Ishikawa (cell line): ENCODE results near the gene KBTBD13.

Source experiments
- CEBPB ChIP-seq: IDR thresholded peaks from 2 replicates; pipeline ENCODE4 v1.6.1; 2012
- CREB1 ChIP-seq: IDR thresholded peaks from 2 replicates; pipeline ENCODE4 v1.6.1; 2012; ENCODE audit warnings: low read depth
- EGR1 ChIP-seq: IDR thresholded peaks from 2 replicates; pipeline ENCODE4 v1.6.1; 2012
- EP300 ChIP-seq: IDR thresholded peaks from 2 replicates; pipeline ENCODE4 v1.6.1; 2012; ENCODE audit warnings: borderline replicate concordance
- FOXM1 ChIP-seq: IDR thresholded peaks from 2 replicates; pipeline ENCODE4 v1.6.1; 2012; ENCODE audit warnings: low read depth, borderline replicate concordance
- NFIC ChIP-seq: IDR thresholded peaks from 2 replicates; pipeline ENCODE4 v1.6.1; 2012
- RAD21 ChIP-seq: IDR thresholded peaks from 2 replicates; pipeline ENCODE4 v1.6.1; 2012; ENCODE audit warnings: low read depth
- TAF1 ChIP-seq: IDR thresholded peaks from 2 replicates; pipeline ENCODE4 v1.6.1; 2012; ENCODE audit warnings: low read depth, mild to moderate bottlenecking
- TCF12 ChIP-seq: IDR thresholded peaks from 2 replicates; pipeline ENCODE4 v1.6.1; 2012; ENCODE audit warnings: low read depth
- TEAD4 ChIP-seq: IDR thresholded peaks from 2 replicates; pipeline ENCODE4 v1.6.1; 2012
- YY1 ChIP-seq: IDR thresholded peaks from 2 replicates; pipeline ENCODE4 v1.6.1; 2012; ENCODE audit warnings: low read depth
- ZBTB7A ChIP-seq: IDR thresholded peaks from 2 replicates; pipeline ENCODE4 v1.6.1; 2012; ENCODE audit warnings: low read depth
- TF ChIP-seq, protein P1 (sequence below): IDR thresholded peaks from 2 replicates; pipeline ENCODE4 v1.6.1; 2012
- TF ChIP-seq, protein P2 (sequence below): IDR thresholded peaks from 2 replicates; pipeline ENCODE4 v1.6.1; 2012; ENCODE audit warnings: low read depth, mild to moderate bottlenecking
- TF ChIP-seq, protein P3 (sequence below): IDR thresholded peaks from 2 replicates; pipeline ENCODE4 v1.6.1; 2012

The KBTBD13 gene

DNA sequence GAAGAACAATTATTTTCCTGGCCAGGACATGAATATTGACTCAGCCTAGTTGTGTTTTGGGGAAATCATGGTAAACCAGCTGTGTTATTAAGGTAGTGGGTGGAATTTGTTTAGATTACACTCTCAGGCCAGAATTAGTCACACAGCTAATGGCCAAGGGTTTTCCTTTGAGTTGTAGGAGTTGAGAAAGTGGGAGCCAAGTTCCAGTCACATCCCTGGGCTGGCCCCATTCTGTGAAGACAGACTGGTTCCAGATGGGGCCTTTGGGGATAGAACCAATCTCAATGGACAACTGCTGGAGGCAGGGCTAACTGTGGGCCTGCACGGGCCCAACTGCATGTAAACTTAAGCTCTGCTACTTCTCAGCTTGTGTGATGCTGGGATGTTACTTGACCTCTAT is 7.4 kb upstream of the KBTBD13 start:
- TF ChIP-seq EGR1 (no peak), TEAD4 (no peak), NFIC (no peak), EP300 (no peak)
- TF ChIP-seq, protein P1, sequence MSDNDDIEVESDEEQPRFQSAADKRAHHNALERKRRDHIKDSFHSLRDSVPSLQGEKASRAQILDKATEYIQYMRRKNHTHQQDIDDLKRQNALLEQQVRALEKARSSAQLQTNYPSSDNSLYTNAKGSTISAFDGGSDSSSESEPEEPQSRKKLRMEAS = no peak

DNA sequence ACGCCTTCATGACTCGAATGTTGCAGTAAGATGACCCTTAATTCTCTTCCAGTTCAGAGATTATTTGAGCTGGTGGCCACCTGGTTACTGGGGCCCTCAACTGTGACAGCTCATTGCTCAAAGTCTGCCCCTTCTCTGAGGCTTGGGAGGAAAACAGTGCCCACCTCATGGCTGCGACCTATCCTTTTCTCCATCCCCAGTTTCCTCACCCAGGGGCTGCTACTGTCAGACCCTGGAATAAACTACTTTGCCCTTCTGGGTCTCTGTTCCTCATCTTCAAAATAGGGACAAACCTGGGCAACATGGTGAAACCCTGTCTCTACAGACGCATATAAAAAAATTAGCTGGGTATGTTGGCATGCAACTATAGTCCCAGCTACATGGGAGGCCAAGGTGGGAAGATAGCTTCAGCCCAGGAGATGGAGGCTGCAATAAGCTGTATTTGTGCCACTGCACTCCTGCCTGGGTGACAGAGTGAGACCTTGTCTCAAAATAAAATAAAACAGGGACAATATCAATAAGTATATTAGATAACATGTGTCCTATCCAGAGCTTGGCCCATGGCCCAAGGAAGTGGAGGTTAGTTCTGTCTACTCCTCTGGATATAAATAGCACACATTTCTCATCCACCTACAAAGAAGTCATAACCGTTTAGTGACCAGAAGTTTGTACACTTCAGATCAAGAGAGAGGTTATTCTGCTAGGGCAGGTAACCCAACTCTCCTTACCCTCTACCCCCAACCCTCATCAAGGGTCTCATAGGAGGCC is 6.6 kb upstream of the KBTBD13 start:
- TF ChIP-seq NFIC (no peak), ZBTB7A (no peak), TCF12 (no peak), FOXM1 (no peak), TEAD4 (no peak), CEBPB (no peak), EP300 (no peak), EGR1 (no peak), CREB1 (no peak), TAF1 (no peak), YY1 (no peak), RAD21 (no peak)
- TF ChIP-seq, protein P1 = no peak
- TF ChIP-seq, protein P2, sequence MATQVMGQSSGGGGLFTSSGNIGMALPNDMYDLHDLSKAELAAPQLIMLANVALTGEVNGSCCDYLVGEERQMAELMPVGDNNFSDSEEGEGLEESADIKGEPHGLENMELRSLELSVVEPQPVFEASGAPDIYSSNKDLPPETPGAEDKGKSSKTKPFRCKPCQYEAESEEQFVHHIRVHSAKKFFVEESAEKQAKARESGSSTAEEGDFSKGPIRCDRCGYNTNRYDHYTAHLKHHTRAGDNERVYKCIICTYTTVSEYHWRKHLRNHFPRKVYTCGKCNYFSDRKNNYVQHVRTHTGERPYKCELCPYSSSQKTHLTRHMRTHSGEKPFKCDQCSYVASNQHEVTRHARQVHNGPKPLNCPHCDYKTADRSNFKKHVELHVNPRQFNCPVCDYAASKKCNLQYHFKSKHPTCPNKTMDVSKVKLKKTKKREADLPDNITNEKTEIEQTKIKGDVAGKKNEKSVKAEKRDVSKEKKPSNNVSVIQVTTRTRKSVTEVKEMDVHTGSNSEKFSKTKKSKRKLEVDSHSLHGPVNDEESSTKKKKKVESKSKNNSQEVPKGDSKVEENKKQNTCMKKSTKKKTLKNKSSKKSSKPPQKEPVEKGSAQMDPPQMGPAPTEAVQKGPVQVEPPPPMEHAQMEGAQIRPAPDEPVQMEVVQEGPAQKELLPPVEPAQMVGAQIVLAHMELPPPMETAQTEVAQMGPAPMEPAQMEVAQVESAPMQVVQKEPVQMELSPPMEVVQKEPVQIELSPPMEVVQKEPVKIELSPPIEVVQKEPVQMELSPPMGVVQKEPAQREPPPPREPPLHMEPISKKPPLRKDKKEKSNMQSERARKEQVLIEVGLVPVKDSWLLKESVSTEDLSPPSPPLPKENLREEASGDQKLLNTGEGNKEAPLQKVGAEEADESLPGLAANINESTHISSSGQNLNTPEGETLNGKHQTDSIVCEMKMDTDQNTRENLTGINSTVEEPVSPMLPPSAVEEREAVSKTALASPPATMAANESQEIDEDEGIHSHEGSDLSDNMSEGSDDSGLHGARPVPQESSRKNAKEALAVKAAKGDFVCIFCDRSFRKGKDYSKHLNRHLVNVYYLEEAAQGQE = no peak

DNA sequence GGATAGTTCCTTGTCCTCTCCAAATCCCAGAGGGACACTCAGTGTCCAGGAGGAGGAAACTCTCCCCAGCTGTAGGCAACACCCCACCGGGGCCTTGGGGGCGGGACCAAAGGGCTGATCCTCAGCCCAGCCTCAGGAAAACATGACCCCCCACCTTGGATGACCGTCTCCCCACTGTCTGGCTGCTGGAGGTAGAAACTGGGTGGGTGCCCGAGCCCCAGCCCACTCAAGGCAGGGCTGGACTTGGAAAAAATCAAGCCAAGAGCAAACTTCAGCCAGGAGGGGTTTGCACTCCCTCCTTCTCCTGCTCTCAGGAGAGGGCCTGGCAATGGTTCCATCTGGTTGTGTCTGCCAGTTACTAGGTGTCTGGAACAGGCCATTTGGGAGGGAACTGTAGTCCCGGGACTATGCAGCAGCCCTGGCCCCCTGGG is 5.2 kb upstream of the KBTBD13 start:
- TF ChIP-seq NFIC (no peak), EGR1 (no peak), ZBTB7A (no peak), TCF12 (no peak), YY1 (no peak), CREB1 (no peak), CEBPB (no peak), RAD21 (no peak), FOXM1 (no peak), EP300 (no peak), TAF1 (no peak), TEAD4 (no peak)
- TF ChIP-seq, protein P3, sequence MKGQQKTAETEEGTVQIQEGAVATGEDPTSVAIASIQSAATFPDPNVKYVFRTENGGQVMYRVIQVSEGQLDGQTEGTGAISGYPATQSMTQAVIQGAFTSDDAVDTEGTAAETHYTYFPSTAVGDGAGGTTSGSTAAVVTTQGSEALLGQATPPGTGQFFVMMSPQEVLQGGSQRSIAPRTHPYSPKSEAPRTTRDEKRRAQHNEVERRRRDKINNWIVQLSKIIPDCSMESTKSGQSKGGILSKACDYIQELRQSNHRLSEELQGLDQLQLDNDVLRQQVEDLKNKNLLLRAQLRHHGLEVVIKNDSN = no peak
- TF ChIP-seq, protein P1 = no peak
- TF ChIP-seq, protein P2 = no peak

DNA sequence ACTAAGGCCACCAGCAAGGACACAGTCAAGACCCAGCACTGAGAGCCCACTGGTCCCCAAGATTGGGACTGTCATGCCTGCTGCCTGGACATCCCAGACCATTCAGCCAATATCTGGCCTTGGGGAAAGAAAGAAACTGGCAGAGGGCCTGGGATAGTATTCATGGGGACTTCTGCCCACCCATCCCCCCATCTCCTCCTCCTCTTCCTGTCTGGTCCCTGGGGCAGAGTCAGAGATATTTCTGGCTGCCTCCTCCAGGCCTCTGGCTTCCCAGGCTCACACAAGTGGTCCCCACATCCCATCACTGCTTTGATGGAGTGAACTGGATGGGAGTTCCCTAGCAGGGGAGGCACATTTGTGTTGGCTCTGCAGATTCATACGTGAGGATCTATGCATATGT is 4.5 kb upstream of the KBTBD13 start:
- TF ChIP-seq NFIC = no peak
- TF ChIP-seq TAF1 = no peak
- no peak for TF ChIP-seq EGR1
- no peak for TF ChIP-seq FOXM1
- TF ChIP-seq, protein P1 = no peak
- TF ChIP-seq, protein P2 = no peak
- TF ChIP-seq TEAD4 = no peak
- TF ChIP-seq CREB1 = no peak
- no peak for TF ChIP-seq TCF12
- TF ChIP-seq YY1 = no peak
- TF ChIP-seq RAD21 = no peak
- TF ChIP-seq, protein P3 = no peak
- no peak for TF ChIP-seq CEBPB
- TF ChIP-seq ZBTB7A = no peak
- no peak for TF ChIP-seq EP300
